SK-N-SH treated with all-trans-retinoic acid at 6 μM for 48 hours (cell line): ENCODE measurements around the gene TMEM131L.

ENCODE experiments used
- ATAC-seq: fragments of 200-7000 bp; cut with Tn5 transposase; 3 replicates; pipeline ENCODE4 v1.9.1; 2020; ENCODE audit warnings: mild to moderate bottlenecking, moderate library complexity
- ARNTL ChIP-seq: fragments of 450-650 bp; formaldehyde crosslinking; IDR thresholded peaks from 2 replicates; pipeline ENCODE4 v1.5.0; 2020; ENCODE audit warnings: low read depth, mild to moderate bottlenecking, moderate library complexity, borderline replicate concordance
- BACH2 ChIP-seq: fragments of 250-450 bp; sonication (Bioruptor Pico); IDR thresholded peaks from 2 replicates; pipeline ENCODE4 v1.9.0; 2021; ENCODE audit warnings: mild to moderate bottlenecking, borderline replicate concordance
- CREB5 ChIP-seq: fragments of 250-450 bp; sonication (Bioruptor Pico); IDR thresholded peaks from 2 replicates; pipeline ENCODE4 v1.5.1; 2020; ENCODE audit warnings: low read depth, mild to moderate bottlenecking, moderate library complexity
- CSDC2 ChIP-seq: fragments of 250-450 bp; sonication (Bioruptor Pico); IDR thresholded peaks from 2 replicates; pipeline ENCODE4 v1.5.0; 2020; ENCODE audit warnings: mild to moderate bottlenecking, moderate library complexity
- CSRNP3 ChIP-seq: fragments of 250-450 bp; sonication (Bioruptor Pico); IDR thresholded peaks from 2 replicates; pipeline ENCODE4 v1.5.1; 2021; ENCODE audit warnings: mild to moderate bottlenecking, moderate library complexity
- GLIS3 ChIP-seq: fragments of 250-450 bp; sonication (Bioruptor Pico); IDR thresholded peaks from 2 replicates; pipeline ENCODE4 v1.5.0; 2020; ENCODE audit warnings: mild to moderate bottlenecking, moderate library complexity
- ISL1 ChIP-seq: fragments of 250-450 bp; sonication (Bioruptor Pico); IDR thresholded peaks from 2 replicates; pipeline ENCODE4 v2.1.2; 2022; ENCODE audit warnings: mild to moderate bottlenecking, moderate library complexity
- OSR1 ChIP-seq: fragments of 250-450 bp; sonication (Bioruptor Pico); IDR thresholded peaks from 2 replicates; pipeline ENCODE4 v1.8.0; 2022; ENCODE audit warnings: moderate library complexity, mild to moderate bottlenecking, inconsistent platforms
- PATZ1 ChIP-seq: fragments of 250-450 bp; sonication (Bioruptor Pico); IDR thresholded peaks from 2 replicates; pipeline ENCODE4 v1.8.0; 2020; ENCODE audit warnings: mild to moderate bottlenecking, moderate library complexity, borderline replicate concordance
- POU6F1 ChIP-seq: fragments of 250-450 bp; sonication (Bioruptor Pico); IDR thresholded peaks from 2 replicates; pipeline ENCODE4 v1.8.0; 2021; ENCODE audit warnings: low read depth, mild to moderate bottlenecking, moderate library complexity, borderline replicate concordance
- RARB ChIP-seq: fragments of 250-450 bp; sonication (Bioruptor Pico); IDR thresholded peaks from 2 replicates; pipeline ENCODE4 v1.8.0; 2021; ENCODE audit warnings: mild to moderate bottlenecking, moderate library complexity
- SNAI2 ChIP-seq: fragments of 250-450 bp; sonication (Bioruptor Pico); IDR thresholded peaks from 2 replicates; pipeline ENCODE4 v1.5.0; 2020; ENCODE audit warnings: mild to moderate bottlenecking, moderate library complexity
- TCF4 ChIP-seq: fragments of 250-450 bp; sonication (Bioruptor Pico); IDR thresholded peaks from 2 replicates; pipeline ENCODE4 v1.8.0; 2021; ENCODE audit warnings: mild to moderate bottlenecking, moderate library complexity, borderline replicate concordance
- TOX ChIP-seq: fragments of 250-450 bp; sonication (Bioruptor Pico); IDR thresholded peaks from 2 replicates; pipeline ENCODE4 v1.8.0; 2021; ENCODE audit warnings: mild to moderate bottlenecking, moderate library complexity, borderline replicate concordance
- TSHZ2 ChIP-seq: fragments of 250-450 bp; sonication (Bioruptor Pico); IDR thresholded peaks from 2 replicates; pipeline ENCODE4 v1.5.0; 2020; ENCODE audit warnings: mild to moderate bottlenecking, moderate library complexity
- ZC3H10 ChIP-seq: fragments of 250-450 bp; sonication (Bioruptor Pico); IDR thresholded peaks from 2 replicates; pipeline ENCODE4 v1.5.1; 2021; ENCODE audit warnings: mild to moderate bottlenecking, moderate library complexity
- ZFP3 ChIP-seq: fragments of 250-450 bp; sonication (Bioruptor Pico); IDR thresholded peaks from 2 replicates; pipeline ENCODE4 v1.5.0; 2020; ENCODE audit warnings: mild to moderate bottlenecking, moderate library complexity
- ZFP30 ChIP-seq: fragments of 450-650 bp; formaldehyde crosslinking; IDR thresholded peaks from 2 replicates; pipeline ENCODE4 v1.5.0; 2022; ENCODE audit warnings: mild to moderate bottlenecking, moderate library complexity
- ZNF565 ChIP-seq: fragments of 450-650 bp; formaldehyde crosslinking; conservative IDR thresholded peaks from 2 replicates; pipeline ENCODE4 v1.5.0; 2020; ENCODE audit warnings: low read depth, mild to moderate bottlenecking, moderate library complexity
- ZNF70 ChIP-seq: fragments of 450-650 bp; formaldehyde crosslinking; IDR thresholded peaks from 2 replicates; pipeline ENCODE4 v1.5.0; 2020; ENCODE audit warnings: mild to moderate bottlenecking, moderate library complexity
- ZNF8 ChIP-seq: fragments of 450-650 bp; formaldehyde crosslinking; IDR thresholded peaks from 2 replicates; pipeline ENCODE4 v1.5.0; 2020; ENCODE audit warnings: mild to moderate bottlenecking, moderate library complexity

TMEM131L gene

GRCh38 chr4:153652051-153652784 is 186.1 kb downstream of the TMEM131L start:
- TF ChIP-seq ZFP3 (CRISPR knock-in tag), result no peak
- no peak for TF ChIP-seq ZNF565 (CRISPR knock-in tag)
- no peak for TF ChIP-seq BACH2
- ATAC-seq, result no peak

GRCh38 chr4:153655002-153655541 is 188.9 kb downstream of the TMEM131L start:
- ATAC-seq, result no peak
- no peak for TF ChIP-seq ZNF565 (CRISPR knock-in tag)
- TF ChIP-seq ZFP30 (CRISPR knock-in tag), result no peak

GRCh38 chr4:153655928-153656327 is 189.8 kb downstream of the TMEM131L start:
- ATAC-seq, result no peak

More at GRCh38 chr4:153655928-153656327, 189.8 kb downstream of the TMEM131L start:
- TF ChIP-seq OSR1 (CRISPR knock-in tag) (no peak), GLIS3 (CRISPR knock-in tag) (no peak), ZFP30 (CRISPR knock-in tag) (no peak), ISL1 (CRISPR knock-in tag) (no peak), ZNF70 (CRISPR knock-in tag) (no peak), PATZ1 (CRISPR knock-in tag) (no peak), CREB5 (no peak), ZC3H10 (CRISPR knock-in tag) (no peak), POU6F1 (CRISPR knock-in tag) (no peak), ARNTL (CRISPR knock-in tag) (no peak), ZNF8 (CRISPR knock-in tag) (no peak), BACH2 (no peak), SNAI2 (CRISPR knock-in tag) (no peak), CSDC2 (CRISPR knock-in tag) (no peak), TSHZ2 (CRISPR knock-in tag) (no peak), TCF4 (CRISPR knock-in tag) (no peak), TOX (CRISPR knock-in tag) (no peak), ZFP3 (CRISPR knock-in tag) (no peak), RARB (CRISPR knock-in tag) (no peak), CSRNP3 (CRISPR knock-in tag) (no peak)
